HG02938 (cell line): ENCODE measurements around the gene UMAD1.

ENCODE experiments used
- ATAC-seq: cut with Tn5 transposase; IDR thresholded peaks from one replicate; pipeline ENCODE4 v1.9.1; 2021; ENCODE audit warnings: mild to moderate bottlenecking, moderate library complexity; ENCODE audit not compliant: unreplicated experiment

Gene UMAD1

GRCh38 chr7:7870555-7870954 is 230.0 kb downstream of the UMAD1 start:
- ATAC-seq, result no peak

DNA sequence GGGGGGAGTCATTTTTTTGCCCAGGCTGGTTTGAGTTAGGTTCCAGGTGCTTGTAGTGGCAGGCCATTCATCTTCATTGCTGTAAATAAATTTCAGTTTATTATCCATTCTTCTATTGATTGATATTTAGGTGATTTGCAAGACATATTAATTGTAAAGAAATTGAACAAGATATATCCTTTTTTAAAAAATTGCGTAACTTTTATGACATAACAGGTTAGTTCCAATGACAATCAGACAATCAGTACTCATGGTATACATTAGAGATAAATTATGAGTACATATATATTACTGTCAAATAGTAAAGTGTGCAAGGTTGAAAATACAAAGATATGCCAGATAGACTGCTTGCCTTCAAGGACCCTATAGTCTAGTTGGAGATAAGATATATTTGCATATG is 235.9 kb downstream of the UMAD1 start:
- ATAC-seq, result no peak

- ATAC-seq, result no peak
Observed at GRCh38 chr7:7881581-7881980, 241.0 kb downstream of the UMAD1 start.

GRCh38 chr7:7882888-7883287 is 242.3 kb downstream of the UMAD1 start:
- ATAC-seq, result no peak

DNA sequence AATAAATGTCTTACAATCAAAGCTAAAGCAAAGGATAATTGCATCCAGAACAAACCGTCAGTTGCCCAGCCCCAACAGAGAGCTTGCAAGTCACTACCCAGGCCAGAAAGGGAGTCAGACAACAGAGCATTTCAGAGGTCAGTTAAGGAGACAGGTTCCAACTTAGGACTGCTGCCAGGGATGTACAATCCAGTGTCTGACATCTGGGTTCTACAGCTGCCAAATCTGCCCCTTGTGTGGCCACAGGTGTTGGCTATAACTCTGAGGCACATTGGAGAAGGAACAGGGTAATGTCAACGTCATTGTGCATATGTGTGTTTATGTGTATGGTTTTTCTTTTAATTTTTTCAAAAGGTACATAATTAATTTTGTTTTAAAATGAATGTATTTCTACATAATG is 242.8 kb downstream of the UMAD1 start:
- no peak for ATAC-seq

GRCh38 chr7:7884855-7885254 is 244.3 kb downstream of the UMAD1 start:
- ATAC-seq, result no peak

- ATAC-seq, result no peak
Observed at GRCh38 chr7:7889791-7890568, 249.4 kb downstream of the UMAD1 start.

DNA sequence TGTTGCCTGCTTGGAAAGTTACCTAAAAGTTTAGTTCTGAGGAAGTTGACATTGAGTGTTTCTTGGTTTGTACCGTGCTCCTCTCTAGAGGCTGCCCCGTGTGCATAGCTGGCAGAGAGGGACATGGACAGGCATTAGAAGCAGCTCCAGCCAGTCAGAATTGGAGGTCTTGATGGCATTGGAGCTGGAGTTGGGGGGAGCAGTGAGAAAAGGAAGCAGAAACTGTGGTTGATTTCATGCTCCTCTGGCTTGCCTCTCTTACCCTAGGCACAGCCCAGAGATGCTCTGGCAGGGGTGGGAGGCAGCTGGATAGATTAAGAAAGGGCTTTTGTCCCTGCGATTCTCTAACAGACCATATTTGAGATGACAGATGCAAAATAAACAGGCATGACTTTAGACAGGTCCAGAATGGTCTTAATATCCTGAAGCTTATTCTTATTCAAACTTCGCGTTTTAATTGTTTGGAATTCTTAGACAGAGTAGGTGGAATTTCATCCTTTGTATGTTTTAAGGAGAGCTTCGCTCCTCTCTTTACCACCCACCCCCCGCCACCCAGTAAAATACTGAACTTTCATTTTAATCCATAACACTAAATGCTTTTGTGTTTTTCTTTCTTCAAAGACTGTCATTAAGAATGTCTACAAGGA is 254.6 kb downstream of the UMAD1 start:
- no peak for ATAC-seq

- ATAC-seq, result no peak
Observed at GRCh38 chr7:7895754-7896153, 255.2 kb downstream of the UMAD1 start.

- ATAC-seq, result no peak
Observed at GRCh38 chr7:7897509-7897908, 257.0 kb downstream of the UMAD1 start.

- ATAC-seq, result no peak
Observed at GRCh38 chr7:7897949-7898515, 257.5 kb downstream of the UMAD1 start.

DNA sequence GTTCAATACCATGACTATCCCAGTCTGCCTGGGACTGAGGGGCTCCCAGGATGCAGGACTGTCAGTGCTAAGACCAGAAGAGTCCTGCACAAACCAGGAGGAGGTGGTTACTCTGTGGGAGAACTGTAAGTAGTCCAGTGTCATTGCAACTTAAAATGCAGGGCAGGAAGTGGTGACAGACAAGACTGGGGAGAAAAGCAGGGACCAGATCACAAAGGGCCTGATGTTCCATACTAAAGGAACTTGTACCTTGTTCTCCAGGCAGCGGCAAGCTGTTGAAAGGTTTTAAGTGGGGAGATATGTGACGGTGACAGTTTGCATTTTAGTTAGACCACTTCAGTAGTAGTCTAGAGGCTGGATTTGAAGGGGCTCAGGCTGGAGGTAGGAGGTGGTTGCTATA is 262.3 kb downstream of the UMAD1 start:
- no peak for ATAC-seq

DNA sequence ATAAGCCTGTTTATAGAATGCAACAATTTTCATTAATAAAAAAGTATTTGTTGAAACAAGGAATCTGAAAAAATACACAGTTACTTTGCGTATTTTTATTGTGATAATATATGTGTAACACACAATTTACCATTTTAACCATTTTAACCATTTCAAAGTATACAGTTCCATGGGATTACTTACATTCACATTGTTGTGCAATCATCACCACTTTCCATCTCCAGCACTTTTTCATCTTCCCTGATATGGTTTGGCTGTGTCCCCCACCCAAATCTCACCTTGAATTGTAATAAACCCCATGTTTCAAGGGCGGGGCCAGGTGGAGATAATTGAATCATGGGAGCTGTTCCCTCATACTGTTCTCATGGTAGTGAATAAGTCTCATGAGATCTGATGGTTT is 266.8 kb downstream of the UMAD1 start:
- no peak for ATAC-seq

DNA sequence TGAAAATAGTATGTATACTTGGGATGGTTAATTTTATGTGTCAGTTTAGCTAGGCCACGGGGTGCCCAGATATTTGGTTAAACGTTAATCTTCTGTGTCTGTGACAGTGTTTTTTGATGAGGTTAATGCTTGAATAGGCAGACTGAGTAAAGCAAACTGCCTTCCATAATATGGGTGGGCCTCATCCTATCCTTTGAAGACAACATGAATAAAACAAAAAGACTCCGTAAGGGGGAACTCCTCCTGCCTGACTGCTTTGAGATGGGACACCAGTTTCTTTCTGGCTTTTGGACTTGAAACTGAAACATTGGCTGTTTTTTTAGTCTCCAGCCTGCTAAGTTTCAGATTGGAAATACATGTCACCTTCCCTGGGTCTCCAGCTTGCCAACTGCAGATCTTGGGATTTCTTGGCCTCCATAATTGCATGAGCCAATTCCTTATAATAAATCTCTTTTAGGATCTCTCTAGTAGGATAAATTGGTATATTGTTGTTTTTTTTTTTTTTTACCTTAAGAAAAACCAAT is 268.1 kb downstream of the UMAD1 start:
- ATAC-seq, result no peak

DNA sequence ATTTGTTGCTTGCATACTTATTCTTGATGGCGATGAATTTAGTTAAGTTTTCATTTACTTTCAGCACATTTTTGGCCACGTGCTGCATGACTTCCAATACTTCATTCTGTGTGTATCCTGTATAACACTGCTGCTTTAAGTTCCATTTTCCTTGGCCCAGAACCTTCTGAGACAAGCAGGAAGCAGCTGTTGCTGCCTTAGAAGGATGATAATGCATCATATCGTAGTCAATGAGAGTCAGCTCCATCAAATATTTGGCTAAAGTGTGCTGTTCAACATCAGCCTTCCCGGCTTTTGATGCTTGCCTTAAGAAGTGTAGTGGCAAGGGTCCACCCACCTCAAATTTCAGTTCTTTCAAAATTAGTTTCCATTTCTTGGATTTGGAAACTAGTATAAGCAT is 268.8 kb downstream of the UMAD1 start:
- ATAC-seq, result no peak

- ATAC-seq, result no peak
Observed at GRCh38 chr7:7911369-7912123, 271.0 kb downstream of the UMAD1 start.

DNA sequence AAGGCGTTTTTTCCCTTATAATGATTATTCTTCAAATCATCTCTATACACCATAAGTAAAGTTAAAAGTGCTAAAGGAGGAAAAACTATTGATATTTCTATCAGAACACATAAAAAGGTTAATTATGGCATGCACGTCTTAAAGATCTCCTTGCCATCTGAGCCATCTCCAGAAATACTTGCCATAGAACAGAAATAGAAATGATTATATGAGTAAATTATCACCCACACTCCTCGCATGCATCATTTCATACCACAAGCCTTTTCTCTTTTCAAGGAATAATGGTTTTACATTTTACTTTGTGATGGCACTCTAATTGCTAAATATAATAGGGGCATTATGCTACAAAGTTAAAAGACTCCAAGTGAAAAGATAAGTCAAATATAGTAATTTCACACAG is 272.4 kb downstream of the UMAD1 start:
- no peak for ATAC-seq

DNA sequence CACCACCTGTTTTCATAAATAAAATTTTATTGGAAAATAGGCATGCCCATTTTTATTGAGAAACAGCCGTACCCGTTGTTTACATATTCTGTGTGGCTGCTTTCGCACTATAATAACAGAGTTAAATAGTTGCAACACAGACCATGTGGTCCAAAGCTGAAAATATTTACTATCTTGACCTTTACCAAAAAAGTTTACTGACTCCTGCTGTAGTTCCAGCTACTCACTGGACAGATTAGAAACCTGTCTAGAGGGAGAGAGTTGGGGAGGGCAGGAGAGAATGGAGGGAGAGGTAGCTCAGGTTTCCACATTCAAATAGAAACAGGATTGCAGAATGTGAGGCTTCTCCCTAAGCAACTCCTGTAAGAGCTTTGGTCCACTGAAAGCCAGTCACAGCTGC is 273.0 kb downstream of the UMAD1 start:
- ATAC-seq, result no peak

GRCh38 chr7:7914547-7914946 is 274.0 kb downstream of the UMAD1 start:
- no peak for ATAC-seq

DNA sequence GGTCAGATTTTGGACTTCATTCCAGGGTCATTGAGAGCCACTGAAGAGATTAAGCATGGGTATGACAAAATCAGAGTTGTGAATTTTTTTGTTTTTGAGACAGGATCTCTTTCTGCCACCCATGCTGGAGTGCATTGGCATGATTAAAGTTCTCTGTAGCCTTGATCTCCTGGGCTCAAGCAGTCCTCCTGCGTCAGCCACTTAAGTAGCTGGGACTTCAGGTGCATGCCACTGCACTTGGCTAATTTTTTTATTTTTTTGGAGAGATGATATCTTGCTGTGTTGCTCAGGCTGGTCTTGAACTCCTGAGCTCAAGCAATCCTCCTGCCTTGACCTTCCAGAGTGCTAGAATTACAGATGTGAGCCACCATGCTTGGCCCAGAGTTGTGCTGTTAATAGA is 275.5 kb downstream of the UMAD1 start:
- no peak for ATAC-seq

- ATAC-seq, result no peak
Observed at GRCh38 chr7:7917593-7917992, 277.0 kb downstream of the UMAD1 start.
